Spinal cord (tissue), 10 donors: ENCODE data around the gene AFF3. TPM values are rescaled to one million over a fixed set of nuclear protein-coding genes. Genes with fewer than 3 reads are reported as not detected.

Experiments
- DNase-seq, 6 donors: peaks; one replicate each; pipeline versions ENCODE4 v3.0.0 to v3.0.0-alpha.2; 2013 to 2015; ENCODE audit warnings: low spot score in 6 of 6, low read depth in 4 of 6
- H3K27ac ChIP-seq: one replicate; pipeline ENCODE4 v1.5.1; 2013; ENCODE audit warnings: low read depth, low read length, control low read depth
- H3K27me3 ChIP-seq: one replicate; pipeline ENCODE4 v1.6.1; 2013; ENCODE audit warnings: low read length; ENCODE audit not compliant: control insufficient read depth, insufficient read depth
- H3K36me3 ChIP-seq: one replicate; pipeline ENCODE4 v1.6.1; 2013; ENCODE audit warnings: low read length; ENCODE audit not compliant: control insufficient read depth, insufficient read depth
- H3K4me1 ChIP-seq: one replicate; pipeline ENCODE4 v1.6.1; 2013; ENCODE audit warnings: low read length; ENCODE audit not compliant: control insufficient read depth, insufficient read depth
- H3K4me3 ChIP-seq: one replicate; pipeline ENCODE4 v1.5.1; 2013; ENCODE audit warnings: low read depth, low read length, control low read depth
- H3K9me3 ChIP-seq: one replicate; pipeline ENCODE4 v1.6.1; 2013; ENCODE audit warnings: low read length; ENCODE audit not compliant: control insufficient read depth, insufficient read depth
- WGBS: methylation state at CpG from one replicate; pipeline ENCODE4 v1.1.5; 2013; ENCODE audit warnings: missing lambda C conversion rate; ENCODE audit not compliant: insufficient coverage; 5-methylcytosine and 5-hydroxymethylcytosine counted together
- polyA plus RNA-seq, 2 donors: library from polyadenylated mRNA; unstranded; fragments of 120-200 nt; gene quantifications; one replicate each; pipeline ENCODE4 v1.2.1, GENCODE V29; 2013; ENCODE audit not compliant: insufficient read length in 2 of 2
- total RNA-seq, 2 donors: library from RNA; depleted of rRNA in 1 of 2; stranded (reverse); fragments of 120-200 nt in 1 of 2; fragments of >200 nt in 1 of 2; gene quantifications; one replicate each; pipeline versions ENCODE4 v1.2.3 to v1.2.4, GENCODE V29; 2013 to 2014
- donor health status: healthy.

The AFF3 gene
- total and polyA plus RNA-seq, 4 donors: 31.5 to 44.6 (median 42.4) TPM

- H3K27ac ChIP-seq: no peak overlapping the region
- H3K36me3 ChIP-seq: no peaks in the 10 kb centered on the region
- no peaks in the 10 kb centered on the region for H3K9me3 ChIP-seq
- no peak overlapping the region for H3K4me3 ChIP-seq
- no peak for DNase-seq
- 85% methylated on average over 6 of the region's 6 CpGs for WGBS
- H3K27me3 ChIP-seq: no peaks in the 10 kb centered on the region
- no peaks in the 10 kb centered on the region for H3K4me1 ChIP-seq
Measured at GRCh38 chr2:99763764-99764163, 378.6 kb downstream of the AFF3 start.

- H3K4me1 ChIP-seq: peaks cover 4% of the 10 kb centered on the region
- no peaks in the 10 kb centered on the region for H3K36me3 ChIP-seq
- H3K27me3 ChIP-seq: no peaks in the 10 kb centered on the region
- peak in 1 of 6 donors; percentile 46 for DNase-seq
- no peak overlapping the region for H3K4me3 ChIP-seq
- H3K9me3 ChIP-seq: no peaks in the 10 kb centered on the region
- no peak overlapping the region for H3K27ac ChIP-seq
- WGBS: 75% methylated on average over 5 of the region's 7 CpGs
Measured at GRCh38 chr2:99762714-99763113, 379.7 kb downstream of the AFF3 start.

GRCh38 chr2:99757611-99758114 lies 384.7 kb downstream of the AFF3 start:
- Histone ChIP-seq H3K9me3 (no peaks in the 10 kb centered on the region), H3K27me3 (no peaks in the 10 kb centered on the region), H3K27ac (no peak overlapping the region), H3K36me3 (no peaks in the 10 kb centered on the region), H3K4me3 (no peak overlapping the region), H3K4me1 (peaks cover 4% of the 10 kb centered on the region)
- WGBS: 94% methylated on average over 2 of the region's 3 CpGs
- DNase-seq: no peak

DNA sequence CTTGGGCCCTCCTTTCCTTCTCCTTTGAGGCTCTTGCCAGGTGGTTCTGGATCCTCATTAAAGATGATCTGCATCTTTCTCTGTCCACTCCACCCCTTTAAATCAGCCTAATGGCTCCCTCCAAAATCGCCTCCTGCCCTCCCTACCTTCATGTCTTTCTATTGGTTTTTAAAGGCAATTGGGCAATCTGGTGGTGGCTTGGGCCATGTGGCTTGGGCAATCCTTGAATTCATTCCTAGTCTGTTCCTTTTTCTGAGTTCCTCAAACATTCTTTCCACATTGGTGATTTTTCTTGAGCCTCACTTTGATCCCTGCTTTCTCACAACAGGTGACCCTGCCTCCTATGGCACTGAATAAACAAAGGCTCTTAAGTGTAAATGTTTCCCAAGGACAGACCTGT lies 386.3 kb downstream of the AFF3 start:
- no peak overlapping the region for H3K4me3 ChIP-seq
- no peaks in the 10 kb centered on the region for H3K36me3 ChIP-seq
- peaks cover 4% of the 10 kb centered on the region for H3K4me1 ChIP-seq
- DNase-seq: no peak
- no peaks in the 10 kb centered on the region for H3K9me3 ChIP-seq
- WGBS: no CpG with 5 or more reads among the region's 1 CpG
- no peak overlapping the region for H3K27ac ChIP-seq
- no peaks in the 10 kb centered on the region for H3K27me3 ChIP-seq

- Histone ChIP-seq H3K27ac (no peak overlapping the region), H3K4me1 (peaks cover 4% of the 10 kb centered on the region), H3K4me3 (no peak overlapping the region), H3K9me3 (no peaks in the 10 kb centered on the region), H3K36me3 (no peaks in the 10 kb centered on the region), H3K27me3 (no peaks in the 10 kb centered on the region)
- 90% methylated on average over 3 of the region's 4 CpGs for WGBS
- DNase-seq: no peak
Measured at GRCh38 chr2:99754210-99754609, 388.2 kb downstream of the AFF3 start.

GRCh38 chr2:99753505-99753904 lies 388.9 kb downstream of the AFF3 start:
- Histone ChIP-seq H3K4me3 (no peak overlapping the region), H3K4me1 (peaks cover 4% of the 10 kb centered on the region), H3K27ac (no peak overlapping the region), H3K9me3 (no peaks in the 10 kb centered on the region), H3K36me3 (no peaks in the 10 kb centered on the region), H3K27me3 (no peaks in the 10 kb centered on the region)
- DNase-seq: no peak
- WGBS: 89% methylated on average over 4 of the region's 8 CpGs

GRCh38 chr2:99748344-99748743 lies 394.0 kb downstream of the AFF3 start:
- Histone ChIP-seq H3K9me3 (no peaks in the 10 kb centered on the region), H3K27ac (no peak overlapping the region), H3K4me3 (no peak overlapping the region), H3K4me1 (no peaks in the 10 kb centered on the region), H3K36me3 (no peaks in the 10 kb centered on the region), H3K27me3 (no peaks in the 10 kb centered on the region)
- no peak for DNase-seq
- 53% methylated on average over 2 of the region's 2 CpGs for WGBS

DNA sequence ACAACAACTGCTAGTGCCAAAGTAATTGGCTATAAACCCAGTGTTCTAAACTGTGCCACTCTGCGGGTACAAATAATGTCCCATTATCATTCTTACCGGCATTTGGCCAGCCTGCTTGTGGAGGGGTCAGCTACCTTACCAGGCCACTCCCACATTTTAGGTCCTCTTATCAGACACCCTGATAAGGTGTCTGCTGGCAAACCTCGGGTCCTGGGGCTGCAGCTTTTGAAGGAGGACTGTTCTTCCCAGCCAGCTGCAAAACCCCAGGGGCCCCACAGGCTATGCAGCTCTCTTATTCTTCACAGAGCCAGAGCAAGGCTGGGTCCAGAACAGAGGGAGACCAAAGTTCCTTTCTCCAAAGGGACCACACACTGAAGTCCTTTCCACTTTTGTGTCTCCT lies 394.5 kb downstream of the AFF3 start:
- Histone ChIP-seq H3K4me1 (peaks cover 4% of the 10 kb centered on the region), H3K36me3 (no peaks in the 10 kb centered on the region), H3K4me3 (no peak overlapping the region), H3K27me3 (no peaks in the 10 kb centered on the region), H3K9me3 (no peaks in the 10 kb centered on the region), H3K27ac (no peak overlapping the region)
- 39% methylated on average over 3 of the region's 3 CpGs for WGBS
- no peak for DNase-seq

- H3K27me3 ChIP-seq: no peaks in the 10 kb centered on the region
- H3K4me3 ChIP-seq: no peak overlapping the region
- peak in 3 of 6 donors; percentile 17 to 76 (median 57) for DNase-seq
- no peaks in the 10 kb centered on the region for H3K36me3 ChIP-seq
- H3K4me1 ChIP-seq: peaks cover 4% of the 10 kb centered on the region
- peaks cover 3% of the 10 kb centered on the region for H3K9me3 ChIP-seq
- WGBS: 40% methylated on average over 1 of the region's 7 CpGs
- no peak overlapping the region for H3K27ac ChIP-seq
Measured at GRCh38 chr2:99743146-99743545, 399.2 kb downstream of the AFF3 start.

GRCh38 chr2:99737537-99737936 lies 404.9 kb downstream of the AFF3 start:
- peaks cover 3% of the 10 kb centered on the region for H3K9me3 ChIP-seq
- H3K27me3 ChIP-seq: no peaks in the 10 kb centered on the region
- WGBS: 90% methylated on average over 1 of the region's 1 CpG
- DNase-seq: no peak
- H3K4me1 ChIP-seq: no peaks in the 10 kb centered on the region
- no peak overlapping the region for H3K27ac ChIP-seq
- no peak overlapping the region for H3K4me3 ChIP-seq
- H3K36me3 ChIP-seq: no peaks in the 10 kb centered on the region
